Keratinocyte (primary cell): ENCODE measurements around the gene DNAAF6.

ENCODE experiments used
- EZH2 ChIP-seq: IDR thresholded peaks from one replicate; pipeline ENCODE4 v1.6.1; 2012; ENCODE audit warnings: inconsistent platforms, mild to moderate bottlenecking, low read length, moderate library complexity
- TF ChIP-seq, protein P1 (sequence below), 3 experiments: IDR thresholded peaks in 1 of 3; conservative IDR thresholded peaks in 1 of 3; optimal IDR thresholded peaks in 1 of 3; 2 replicates in 2 of 3; 3 replicates in 1 of 3; pipeline versions ENCODE3 to v1.5.1; 2011; ENCODE audit warnings: low read length in 3 of 3, mild to moderate bottlenecking in 3 of 3, moderate library complexity in 2 of 3, control low read depth in 1 of 3, inconsistent platforms in 1 of 3; ENCODE audit not compliant: insufficient read depth in 2 of 3; ENCODE audit errors: extremely low read depth in 1 of 3

DNA sequence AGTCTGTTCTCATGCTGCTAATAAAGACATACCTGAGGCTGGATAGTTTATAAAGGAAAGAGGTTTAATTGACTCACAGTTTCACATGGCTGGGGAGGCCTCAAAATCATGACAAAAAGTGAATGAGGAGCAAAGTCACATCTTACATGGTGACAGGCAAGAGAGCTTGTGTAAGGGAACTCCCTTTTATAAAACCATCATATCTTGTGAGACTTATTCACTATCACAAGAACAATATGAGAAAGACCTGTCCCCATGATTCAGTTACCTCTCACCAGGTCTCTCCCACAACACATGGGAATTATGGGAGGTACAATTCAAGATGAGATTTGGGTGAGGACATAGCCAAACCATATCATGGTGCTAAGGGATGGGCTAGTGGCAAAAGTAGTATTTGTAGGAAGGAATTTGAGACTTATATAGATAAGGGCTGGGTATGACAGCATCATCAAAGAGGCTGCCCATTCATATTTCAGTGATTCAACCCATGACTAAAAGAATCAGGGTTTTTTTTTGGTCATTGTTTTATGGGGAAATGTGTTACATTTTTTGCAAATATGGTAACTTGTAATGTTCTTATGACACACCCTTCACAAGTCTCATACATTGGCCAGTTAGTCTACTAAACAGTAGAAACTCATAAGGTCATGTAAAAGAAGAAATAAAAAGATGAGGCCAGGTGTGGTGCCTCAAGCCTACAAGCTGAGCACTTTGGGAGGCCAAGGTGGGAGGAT, 34.9 kb upstream of the DNAAF6 start:
- no peak for TF ChIP-seq EZH2
- TF ChIP-seq, protein P1, sequence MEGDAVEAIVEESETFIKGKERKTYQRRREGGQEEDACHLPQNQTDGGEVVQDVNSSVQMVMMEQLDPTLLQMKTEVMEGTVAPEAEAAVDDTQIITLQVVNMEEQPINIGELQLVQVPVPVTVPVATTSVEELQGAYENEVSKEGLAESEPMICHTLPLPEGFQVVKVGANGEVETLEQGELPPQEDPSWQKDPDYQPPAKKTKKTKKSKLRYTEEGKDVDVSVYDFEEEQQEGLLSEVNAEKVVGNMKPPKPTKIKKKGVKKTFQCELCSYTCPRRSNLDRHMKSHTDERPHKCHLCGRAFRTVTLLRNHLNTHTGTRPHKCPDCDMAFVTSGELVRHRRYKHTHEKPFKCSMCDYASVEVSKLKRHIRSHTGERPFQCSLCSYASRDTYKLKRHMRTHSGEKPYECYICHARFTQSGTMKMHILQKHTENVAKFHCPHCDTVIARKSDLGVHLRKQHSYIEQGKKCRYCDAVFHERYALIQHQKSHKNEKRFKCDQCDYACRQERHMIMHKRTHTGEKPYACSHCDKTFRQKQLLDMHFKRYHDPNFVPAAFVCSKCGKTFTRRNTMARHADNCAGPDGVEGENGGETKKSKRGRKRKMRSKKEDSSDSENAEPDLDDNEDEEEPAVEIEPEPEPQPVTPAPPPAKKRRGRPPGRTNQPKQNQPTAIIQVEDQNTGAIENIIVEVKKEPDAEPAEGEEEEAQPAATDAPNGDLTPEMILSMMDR (optimal IDR thresholded peaks at IDR 0.05 in 1 of 3, IDR thresholded peaks at IDR 0.05 in 1 of 3, conservative IDR thresholded peaks at IDR 0.05 in 1 of 3; ENCODE audit: extremely low read depth in 1 of 3, insufficient read depth in 2 of 3, low read length in 3 of 3): no peak
